Neuronal stem cell (in vitro differentiated cells): Measurements from ENCODE around the gene COX18.

Experiments used
- DNase-seq: peaks from one replicate; pipeline ENCODE4 v3.0.0-alpha.2; 2013; ENCODE audit warnings: low spot score
- H2AFZ ChIP-seq: one replicate; pipeline ENCODE4 v1.6.1; 2013; ENCODE audit warnings: mild to moderate bottlenecking, low read length, inconsistent platforms
- H2AK5ac ChIP-seq: 2 replicates; pipeline ENCODE4 v1.6.1; 2013; ENCODE audit warnings: low read depth, mild to moderate bottlenecking, inconsistent platforms, low read length, moderate library complexity, mixed read lengths
- H2BK120ac ChIP-seq: 2 replicates; pipeline ENCODE4 v1.6.1; 2013; ENCODE audit warnings: low read depth, mild to moderate bottlenecking, inconsistent platforms, low read length, moderate library complexity, mixed read lengths
- H2BK12ac ChIP-seq: one replicate; pipeline ENCODE4 v1.6.1; 2013; ENCODE audit warnings: low read length, inconsistent platforms
- H2BK15ac ChIP-seq: 2 replicates; pipeline ENCODE4 v1.6.1; 2013; ENCODE audit warnings: mild to moderate bottlenecking, low read length, inconsistent platforms, mixed read lengths
- H2BK5ac ChIP-seq: one replicate; pipeline ENCODE4 v1.6.1; 2013; ENCODE audit warnings: inconsistent platforms, mild to moderate bottlenecking, low read length, moderate library complexity
- H3K14ac ChIP-seq: one replicate; pipeline ENCODE4 v1.6.1; 2013; ENCODE audit warnings: low read length, inconsistent platforms
- H3K18ac ChIP-seq: 2 replicates; pipeline ENCODE4 v1.6.1; 2013; ENCODE audit warnings: low read length, inconsistent platforms
- H3K23ac ChIP-seq: 2 replicates; pipeline ENCODE4 v1.6.1; 2013; ENCODE audit warnings: low read depth, mild to moderate bottlenecking, mixed read lengths, low read length, inconsistent platforms; ENCODE audit not compliant: poor library complexity
- H3K27ac ChIP-seq: replicated peaks from 3 replicates; pipeline ENCODE4 v1.5.1; 2013; ENCODE audit warnings: low read length, inconsistent platforms
- H3K27me3 ChIP-seq, 3 experiments: 2 replicates each; pipeline ENCODE4 v1.6.1; 2013; ENCODE audit warnings: low read length in 3 of 3, mild to moderate bottlenecking in 2 of 3, inconsistent platforms in 1 of 3, low read depth in 1 of 3, mixed read lengths in 1 of 3, moderate library complexity in 1 of 3; ENCODE audit not compliant: control insufficient read depth in 3 of 3, insufficient read depth in 3 of 3
- H3K36me3 ChIP-seq, 2 donors: replicated peaks in 1 of 2; 2 replicates each; pipeline ENCODE4 v1.6.1; 2013; ENCODE audit warnings: low read length in 2 of 2; ENCODE audit not compliant: control insufficient read depth in 2 of 2, insufficient read depth in 2 of 2
- H3K4ac ChIP-seq: 2 replicates; pipeline ENCODE4 v1.6.1; 2013; ENCODE audit warnings: inconsistent platforms, mild to moderate bottlenecking, low read length, moderate library complexity
- H3K4me1 ChIP-seq, 2 donors: 1 replicate in 1 of 2; 2 replicates in 1 of 2; pipeline ENCODE4 v1.6.1; 2013; ENCODE audit warnings: low read length in 2 of 2, low read depth in 1 of 2; ENCODE audit not compliant: control insufficient read depth in 2 of 2, insufficient read depth in 1 of 2
- H3K4me2 ChIP-seq: one replicate; pipeline ENCODE4 v1.6.1; 2013; ENCODE audit warnings: mild to moderate bottlenecking, low read length, inconsistent platforms; ENCODE audit not compliant: insufficient read depth, poor library complexity, severe bottlenecking
- H3K4me3 ChIP-seq, 2 donors: 2 replicates each; pipeline ENCODE4 v1.5.1; 2013; ENCODE audit warnings: low read length in 2 of 2, mild to moderate bottlenecking in 2 of 2, inconsistent platforms in 1 of 2, moderate library complexity in 1 of 2
- H3K79me1 ChIP-seq: one replicate; pipeline ENCODE4 v1.6.1; 2013; ENCODE audit warnings: low read depth, mild to moderate bottlenecking, inconsistent platforms, low read length, moderate library complexity
- H3K9ac ChIP-seq: one replicate; pipeline ENCODE4 v1.6.1; 2013; ENCODE audit warnings: mild to moderate bottlenecking, low read depth, low read length, inconsistent platforms; ENCODE audit not compliant: poor library complexity
- H3K9me3 ChIP-seq, 2 donors: replicated peaks in 1 of 2; 2 replicates each; pipeline versions ENCODE3 to v1.6.1; 2013; ENCODE audit warnings: low read length in 2 of 2, mild to moderate bottlenecking in 2 of 2, inconsistent platforms in 1 of 2, low read depth in 1 of 2, mixed read lengths in 1 of 2, moderate library complexity in 1 of 2; ENCODE audit not compliant: control insufficient read depth in 2 of 2, insufficient read depth in 1 of 2
- H4K8ac ChIP-seq: one replicate; pipeline ENCODE4 v1.6.1; 2013; ENCODE audit warnings: low read depth, mild to moderate bottlenecking, inconsistent platforms, low read length, moderate library complexity
- H4K91ac ChIP-seq: one replicate; pipeline ENCODE4 v1.6.1; 2013; ENCODE audit warnings: low read length, low read depth, mild to moderate bottlenecking, inconsistent platforms; ENCODE audit not compliant: poor library complexity
- WGBS, 2 donors: extraction: QIAGEN DNeasy Blood & Tissue Kit; methylation state at CpG; one replicate each; pipeline ENCODE4 v1.1.7; 2013; ENCODE audit warnings: missing lambda C conversion rate in 2 of 2, mixed read lengths in 1 of 2; ENCODE audit not compliant: insufficient read length in 2 of 2, insufficient replicate concordance in 1 of 2; ENCODE audit errors: extremely low coverage in 2 of 2; 5-methylcytosine and 5-hydroxymethylcytosine counted together

COX18 gene

GRCh38 chr4:73066928-73067327 is 2.6 kb downstream of the COX18 start:
- H3K4me3 ChIP-seq: no peak overlapping the region
- H2AK5ac ChIP-seq: no peak overlapping the region
- peaks cover 0 to 3% of the 10 kb centered on the region in 2 donors for H3K4me1 ChIP-seq
- no peaks in the 10 kb centered on the region for H3K9me3 ChIP-seq
- no peak overlapping the region for H4K91ac ChIP-seq
- no peak overlapping the region for H3K18ac ChIP-seq
- no peak overlapping the region for H3K4ac ChIP-seq
- no peak overlapping the region for H4K8ac ChIP-seq
- no peak overlapping the region for H3K9ac ChIP-seq
- H2BK120ac ChIP-seq: no peak overlapping the region
- WGBS, 2 donors: no CpG with 5 or more reads among the region's 2 CpGs
- no peak overlapping the region for H2BK5ac ChIP-seq
- no peaks in the 10 kb centered on the region for H3K79me1 ChIP-seq
- no peak overlapping the region for H3K23ac ChIP-seq
- no peak overlapping the region for H3K27ac ChIP-seq
- no peak overlapping the region for H2AFZ ChIP-seq
- H3K36me3 ChIP-seq: peaks cover 2 to 53% of the 10 kb centered on the region in 2 donors
- no peak overlapping the region for H2BK12ac ChIP-seq
- no peak for DNase-seq
- H2BK15ac ChIP-seq: no peak overlapping the region
- no peak overlapping the region for H3K4me2 ChIP-seq
- H3K27me3 ChIP-seq: no peaks in the 10 kb centered on the region
- no peak overlapping the region for H3K14ac ChIP-seq

GRCh38 chr4:73066445-73066844 is 3.1 kb downstream of the COX18 start:
- no peak overlapping the region for H2AK5ac ChIP-seq
- H2BK15ac ChIP-seq: no peak overlapping the region
- no peak overlapping the region for H2BK120ac ChIP-seq
- H4K91ac ChIP-seq: no peak overlapping the region
- H3K4ac ChIP-seq: no peak overlapping the region
- H3K9ac ChIP-seq: no peak overlapping the region
- no peak overlapping the region for H2BK5ac ChIP-seq
- H3K4me3 ChIP-seq: no peak overlapping the region
- no peak for DNase-seq
- H2AFZ ChIP-seq: no peak overlapping the region
- peaks cover 4 to 56% of the 10 kb centered on the region in 2 donors for H3K36me3 ChIP-seq
- no peak overlapping the region for H4K8ac ChIP-seq
- no peaks in the 10 kb centered on the region for H3K27me3 ChIP-seq
- H3K18ac ChIP-seq: no peak overlapping the region
- H3K9me3 ChIP-seq: no peaks in the 10 kb centered on the region
- H3K23ac ChIP-seq: no peak overlapping the region
- no peak overlapping the region for H3K4me2 ChIP-seq
- WGBS, 2 donors: no CpG with 5 or more reads among the region's 3 CpGs
- no peak overlapping the region for H2BK12ac ChIP-seq
- H3K79me1 ChIP-seq: no peaks in the 10 kb centered on the region
- peaks cover 0 to 3% of the 10 kb centered on the region in 2 donors for H3K4me1 ChIP-seq
- H3K14ac ChIP-seq: no peak overlapping the region
- H3K27ac ChIP-seq: no peak overlapping the region

GRCh38 chr4:73064536-73064935 is 5.0 kb downstream of the COX18 start:
- Histone ChIP-seq H3K36me3 (peaks cover 5 to 75% of the 10 kb centered on the region in 2 donors), H2BK120ac (no peak overlapping the region), H3K4ac (no peak overlapping the region), H4K8ac (no peak overlapping the region), H2AK5ac (no peak overlapping the region), H3K79me1 (no peaks in the 10 kb centered on the region), H3K18ac (no peak overlapping the region), H3K27ac (no peak overlapping the region), H3K14ac (no peak overlapping the region), H3K4me1 (no peaks in the 10 kb centered on the region), H3K9ac (no peak overlapping the region), H3K27me3 (no peaks in the 10 kb centered on the region), H4K91ac (no peak overlapping the region), H2AFZ (no peak overlapping the region), H3K4me2 (no peak overlapping the region), H2BK5ac (no peak overlapping the region), H2BK15ac (no peak overlapping the region), H2BK12ac (no peak overlapping the region), H3K9me3 (no peaks in the 10 kb centered on the region), H3K4me3 (no peak overlapping the region), H3K23ac (no peak overlapping the region)
- no CpG with 5 or more reads among the region's 4 CpGs for WGBS, 2 donors
- no peak for DNase-seq

GRCh38 chr4:73055241-73055897 is 14.1 kb downstream of the COX18 start:
- no peak overlapping the region for H3K4ac ChIP-seq
- H3K14ac ChIP-seq: no peak overlapping the region
- no peak overlapping the region for H2BK120ac ChIP-seq
- no peak overlapping the region for H3K18ac ChIP-seq
- WGBS, 2 donors: no CpG with 5 or more reads among the region's 2 CpGs
- H3K4me3 ChIP-seq: no peak overlapping the region
- no peak overlapping the region for H4K91ac ChIP-seq
- no peak overlapping the region for H2BK5ac ChIP-seq
- H3K9me3 ChIP-seq: no peaks in the 10 kb centered on the region
- H3K27me3 ChIP-seq: no peaks in the 10 kb centered on the region
- H3K27ac ChIP-seq: no peak overlapping the region
- H4K8ac ChIP-seq: no peak overlapping the region
- no peak for DNase-seq
- H3K9ac ChIP-seq: no peak overlapping the region
- H3K79me1 ChIP-seq: no peaks in the 10 kb centered on the region
- no peak overlapping the region for H3K4me2 ChIP-seq
- no peaks in the 10 kb centered on the region for H3K4me1 ChIP-seq
- H3K36me3 ChIP-seq: peaks cover 9 to 70% of the 10 kb centered on the region in 2 donors
- no peak overlapping the region for H2BK12ac ChIP-seq
- no peak overlapping the region for H2AK5ac ChIP-seq
- H2BK15ac ChIP-seq: no peak overlapping the region
- H3K23ac ChIP-seq: no peak overlapping the region
- no peak overlapping the region for H2AFZ ChIP-seq
